Panc1 (cell line): ENCODE results near the gene SLC39A8.

Source experiments
- CTCF ChIP-seq: fragments of 450-650 bp; IDR thresholded peaks from 2 replicates; pipeline ENCODE4 v1.5.1; 2017; ENCODE audit warnings: mild to moderate bottlenecking
- REST ChIP-seq, 2 experiments: IDR thresholded peaks; 2 replicates each; pipeline ENCODE4 v1.6.1; 2011 to 2012; ENCODE audit warnings: low read depth in 2 of 2, control low read depth in 1 of 2, low read length in 1 of 2, mild to moderate bottlenecking in 1 of 2, moderate library complexity in 1 of 2; ENCODE audit not compliant: insufficient read depth in 1 of 2
- TCF7L2 ChIP-seq: IDR thresholded peaks from 2 replicates; pipeline ENCODE4 v1.6.1; 2011; ENCODE audit warnings: mild to moderate bottlenecking, low read depth, low read length, inconsistent platforms

GRCh38 chr4:102311912-102312311, 33.4 kb downstream of the SLC39A8 start:
- TF ChIP-seq CTCF, result no peak
- no peak for TF ChIP-seq REST (IDR thresholded peaks at IDR 0.05; ENCODE audit: insufficient read depth in 1 of 2, low read depth in 2 of 2, low read length in 1 of 2)
- TF ChIP-seq TCF7L2, result no peak
